Endothelial cell of umbilical vein (primary cell): ENCODE measurements around the gene PLEKHA5. TPM values are rescaled to one million over a fixed set of nuclear protein-coding genes. Genes with fewer than 3 reads are reported as not detected.

Source experiments
- BruUV-seq: library from RNA; stranded (reverse); fragments of 400-500 nt; replicated peaks from 2 replicates; lab custom pipeline; 2021; lab: Mats Ljungman, UMichigan
- CTCF ChIA-PET: fragments of 300-600, 350-600 bp; sonication (Branson Sonifier 250); formaldehyde crosslinking; loops from one replicate; lab custom pipeline; 2021; ENCODE audit warnings: antibody characterized with exemption, inconsistent platforms; lab: Charles Lee
- POLR2A ChIA-PET: fragments of 300-600, 350-600 bp; sonication (Branson Sonifier 250); formaldehyde crosslinking; loops from one replicate; lab custom pipeline; 2021; ENCODE audit warnings: antibody characterized with exemption, inconsistent platforms; lab: Charles Lee
- DNase-seq: peaks from one replicate; pipeline ENCODE4 v3.0.0-alpha.2; 2011; ENCODE audit warnings: low read depth, low spot score
- FAIRE-seq: peaks from 2 replicates; lab custom pipeline; 2011; peaks lifted over from hg19 to GRCh38; lab: Jason Lieb, UNC
- H2AFZ ChIP-seq: 2 replicates; pipeline ENCODE4 v1.6.0; 2012; ENCODE audit warnings: low read depth, low read length, control low read depth, inconsistent platforms
- H3K27ac ChIP-seq: 2 replicates; pipeline ENCODE4 v1.5.1; 2011; ENCODE audit warnings: low read depth, mild to moderate bottlenecking, control low read depth, low read length, moderate library complexity; ENCODE audit not compliant: insufficient read depth
- H3K27me3 ChIP-seq, 2 experiments: 2 replicates each; pipeline versions ENCODE4 v1.6.0 to v1.6.1; 2011; ENCODE audit warnings: low read length in 2 of 2, mixed read lengths in 1 of 2; ENCODE audit not compliant: control insufficient read depth in 2 of 2, insufficient read depth in 2 of 2
- H3K36me3 ChIP-seq, 2 experiments: 2 replicates in 1 of 2; 3 replicates in 1 of 2; pipeline ENCODE4 v1.5.1; 2011; ENCODE audit warnings: low read length in 2 of 2, mild to moderate bottlenecking in 1 of 2, moderate library complexity in 1 of 2; ENCODE audit not compliant: control insufficient read depth in 2 of 2, insufficient read depth in 2 of 2; ENCODE audit errors: extremely low read depth in 1 of 2
- H3K4me1 ChIP-seq: 3 replicates; pipeline ENCODE4 v1.5.1; 2011; ENCODE audit warnings: mild to moderate bottlenecking, low read length; ENCODE audit not compliant: control insufficient read depth, insufficient read depth; ENCODE audit errors: extremely low read depth
- H3K4me2 ChIP-seq: 2 replicates; pipeline ENCODE4 v1.6.1; 2011; ENCODE audit warnings: low read length, control low read depth, mixed read lengths; ENCODE audit not compliant: insufficient read depth
- H3K4me3 ChIP-seq, 3 experiments: fragments of 200-600 bp in 1 of 3; sonication (generic), shearing (Covaris generic) in 1 of 3; replicated peaks in 1 of 3; 2 replicates each; pipeline ENCODE4 v1.5.1; 2011 to 2016; ENCODE audit warnings: control low read depth in 3 of 3, low read length in 3 of 3, mild to moderate bottlenecking in 2 of 3, inconsistent platforms in 1 of 3, low read depth in 1 of 3, moderate library complexity in 1 of 3; ENCODE audit not compliant: insufficient read depth in 1 of 3
- H3K79me2 ChIP-seq: 2 replicates; pipeline ENCODE4 v1.6.0; 2012; ENCODE audit warnings: low read length, inconsistent platforms; ENCODE audit not compliant: control insufficient read depth, insufficient read depth
- H3K9ac ChIP-seq: replicated peaks from 2 replicates; pipeline ENCODE3; 2011; ENCODE audit warnings: low read length, control low read depth; ENCODE audit not compliant: insufficient read depth; ENCODE audit errors: extremely low read depth
- H3K9me1 ChIP-seq: replicated peaks from 3 replicates; pipeline ENCODE4 v1.6.0; 2011; ENCODE audit warnings: mild to moderate bottlenecking, low read length; ENCODE audit not compliant: control insufficient read depth, insufficient read depth; ENCODE audit errors: extremely low read depth
- H3K9me3 ChIP-seq: replicated peaks from 2 replicates; pipeline ENCODE4 v1.5.1; 2012; ENCODE audit warnings: low read length, inconsistent platforms; ENCODE audit not compliant: control insufficient read depth, insufficient read depth
- H4K20me1 ChIP-seq: replicated peaks from 2 replicates; pipeline ENCODE3; 2011; ENCODE audit warnings: mild to moderate bottlenecking, low read length; ENCODE audit not compliant: control insufficient read depth, insufficient read depth; ENCODE audit errors: extremely low read depth
- EZH2 ChIP-seq: IDR thresholded peaks from 2 replicates; pipeline ENCODE4 v1.6.1; 2012; ENCODE audit warnings: borderline replicate concordance, low read depth, mild to moderate bottlenecking, moderate library complexity, low read length, inconsistent platforms; ENCODE audit not compliant: severe bottlenecking
- FOS ChIP-seq: IDR thresholded peaks from 2 replicates; pipeline ENCODE4 v1.6.1; 2011; ENCODE audit warnings: mild to moderate bottlenecking, low read length, moderate library complexity, borderline replicate concordance; ENCODE audit not compliant: insufficient read depth
- GATA2 ChIP-seq: IDR thresholded peaks from 2 replicates; pipeline ENCODE4 v1.7.0; 2011; ENCODE audit warnings: low read depth, mild to moderate bottlenecking, moderate library complexity, mixed read lengths, low read length; ENCODE audit not compliant: insufficient read length, insufficient read depth
- JUN ChIP-seq: IDR thresholded peaks from 2 replicates; pipeline ENCODE4 v1.6.1; 2011; ENCODE audit warnings: borderline replicate concordance, low read depth; ENCODE audit not compliant: insufficient read length, insufficient read depth
- POLR2A ChIP-seq: IDR thresholded peaks from 2 replicates; pipeline ENCODE4 v1.6.1; 2012; ENCODE audit warnings: low read depth, mild to moderate bottlenecking, control low read depth, low read length
- dilution Hi-C: fragments of 300-500 bp; cut with MboI; formaldehyde crosslinking; loops from one replicate; pipeline ENCODE4 v1.15.0; 2019; ENCODE audit warnings: low sequenced_read_pairs; ENCODE audit not compliant: extremely low pct_ligation_motif_present
- intact Hi-C: fragments of 100-400 bp; cut with micrococcal nuclease; formaldehyde crosslinking; loops from one replicate; pipeline ENCODE4 v1.10.0; 2022
- polyA plus RNA-seq, 4 experiments: library from polyadenylated mRNA; depleted of rRNA in 3 of 4; stranded (reverse) in 3 of 4; unstranded in 1 of 4; fragments of >200 nt; gene quantifications; 2 replicates each; pipeline versions ENCODE4 v1.2.1 to v1.2.3, GENCODE V29; 2011 to 2012; ENCODE audit warnings: missing spikeins in 1 of 4
- total RNA-seq: library from RNA; stranded (reverse); gene quantifications from 2 replicates; pipeline ENCODE4 v1.2.3, GENCODE V29; 2021
- TF ChIP-seq, protein P1 (sequence below): IDR thresholded peaks from 2 replicates; pipeline ENCODE4 v1.6.1; 2011; ENCODE audit not compliant: insufficient read depth, insufficient read length
- TF ChIP-seq, protein P2 (sequence below), 2 donors: IDR thresholded peaks; 1 replicate in 1 of 2; 2 replicates in 1 of 2; pipeline ENCODE4 v1.5.1; 2011; ENCODE audit warnings: low read length in 2 of 2, mild to moderate bottlenecking in 2 of 2, moderate library complexity in 2 of 2, control low read depth in 1 of 2, inconsistent platforms in 1 of 2, low read depth in 1 of 2; ENCODE audit not compliant: insufficient read depth in 1 of 2; ENCODE audit errors: extremely low read depth in 1 of 2

The PLEKHA5 gene
- total and polyA plus RNA-seq, 2 donors (not counting 3 experiments of a cell fraction or from before 2014, with no cell fraction given): 2.5 to 12.7 TPM

DNA sequence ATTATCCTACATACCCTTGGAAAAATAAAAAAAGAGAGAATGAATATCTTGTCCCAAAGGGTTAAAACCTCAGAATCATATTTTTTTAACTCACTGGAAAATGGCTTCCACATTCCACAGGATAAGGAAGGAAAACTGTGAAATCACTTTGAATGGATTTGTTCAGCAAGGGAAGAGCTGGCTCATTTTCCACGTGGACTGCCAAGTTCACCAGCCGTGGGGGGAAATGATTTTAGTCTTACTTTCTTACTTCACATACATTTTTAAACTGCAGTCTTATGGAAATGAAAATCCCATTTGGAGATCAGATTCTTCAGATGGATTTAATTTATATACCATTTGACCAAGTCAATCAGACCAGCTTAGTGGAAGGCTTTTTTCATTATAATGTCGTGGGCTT, 279.8 kb downstream of the PLEKHA5 start:
- Histone ChIP-seq H3K79me2 (no peaks in the 10 kb centered on the region), H3K4me2 (no peak overlapping the region), H3K27ac (no peak overlapping the region), H3K9ac (no peak overlapping the region), H3K36me3 (no peaks in the 10 kb centered on the region), H3K9me3 (no peaks in the 10 kb centered on the region), H3K4me3 (no peak overlapping the region), H3K9me1 (no peaks in the 10 kb centered on the region), H2AFZ (no peak overlapping the region), H4K20me1 (no peaks in the 10 kb centered on the region), H3K4me1 (no peaks in the 10 kb centered on the region), H3K27me3 (peaks cover 3 to 4% of the 10 kb centered on the region in 2 experiments)
- ChIA-PET CTCF (interaction anchor here (0.9 kb wide), 1 partner anchor 18 kb away, joined by 3 read pairs; no protein-coding TSS in a partner anchor), POLR2A (interaction anchor here (0.7 kb wide), 1 partner anchor 119 kb away, joined by 5 read pairs; no protein-coding TSS in a partner anchor)
- BruUV-seq: no TSS peak
- intact Hi-C loops (no loop called here), dilution Hi-C loops (no loop called here)
- no peak for FAIRE-seq
- DNase-seq: peak; percentile 65
- TF ChIP-seq, protein P1, sequence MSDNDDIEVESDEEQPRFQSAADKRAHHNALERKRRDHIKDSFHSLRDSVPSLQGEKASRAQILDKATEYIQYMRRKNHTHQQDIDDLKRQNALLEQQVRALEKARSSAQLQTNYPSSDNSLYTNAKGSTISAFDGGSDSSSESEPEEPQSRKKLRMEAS: no peak
- no peak for TF ChIP-seq JUN
- TF ChIP-seq FOS: no peak
- TF ChIP-seq, protein P2, sequence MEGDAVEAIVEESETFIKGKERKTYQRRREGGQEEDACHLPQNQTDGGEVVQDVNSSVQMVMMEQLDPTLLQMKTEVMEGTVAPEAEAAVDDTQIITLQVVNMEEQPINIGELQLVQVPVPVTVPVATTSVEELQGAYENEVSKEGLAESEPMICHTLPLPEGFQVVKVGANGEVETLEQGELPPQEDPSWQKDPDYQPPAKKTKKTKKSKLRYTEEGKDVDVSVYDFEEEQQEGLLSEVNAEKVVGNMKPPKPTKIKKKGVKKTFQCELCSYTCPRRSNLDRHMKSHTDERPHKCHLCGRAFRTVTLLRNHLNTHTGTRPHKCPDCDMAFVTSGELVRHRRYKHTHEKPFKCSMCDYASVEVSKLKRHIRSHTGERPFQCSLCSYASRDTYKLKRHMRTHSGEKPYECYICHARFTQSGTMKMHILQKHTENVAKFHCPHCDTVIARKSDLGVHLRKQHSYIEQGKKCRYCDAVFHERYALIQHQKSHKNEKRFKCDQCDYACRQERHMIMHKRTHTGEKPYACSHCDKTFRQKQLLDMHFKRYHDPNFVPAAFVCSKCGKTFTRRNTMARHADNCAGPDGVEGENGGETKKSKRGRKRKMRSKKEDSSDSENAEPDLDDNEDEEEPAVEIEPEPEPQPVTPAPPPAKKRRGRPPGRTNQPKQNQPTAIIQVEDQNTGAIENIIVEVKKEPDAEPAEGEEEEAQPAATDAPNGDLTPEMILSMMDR (IDR thresholded peaks at IDR 0.05; ENCODE audit: extremely low read depth in 1 of 2, insufficient read depth in 1 of 2, low read depth in 1 of 2, low read length in 2 of 2): no peak
- TF ChIP-seq POLR2A: no peak
- TF ChIP-seq GATA2: no peak
- no peak for TF ChIP-seq EZH2
